UCSD-AML1 (cell line): ENCODE measurements around the gene KIAA1671.

Source experiments
- DNase-seq: peaks from one replicate; lab custom pipeline; 2025; ENCODE audit not compliant: unreplicated experiment; lab: John Stamatoyannopoulos, UW

Gene KIAA1671

DNA sequence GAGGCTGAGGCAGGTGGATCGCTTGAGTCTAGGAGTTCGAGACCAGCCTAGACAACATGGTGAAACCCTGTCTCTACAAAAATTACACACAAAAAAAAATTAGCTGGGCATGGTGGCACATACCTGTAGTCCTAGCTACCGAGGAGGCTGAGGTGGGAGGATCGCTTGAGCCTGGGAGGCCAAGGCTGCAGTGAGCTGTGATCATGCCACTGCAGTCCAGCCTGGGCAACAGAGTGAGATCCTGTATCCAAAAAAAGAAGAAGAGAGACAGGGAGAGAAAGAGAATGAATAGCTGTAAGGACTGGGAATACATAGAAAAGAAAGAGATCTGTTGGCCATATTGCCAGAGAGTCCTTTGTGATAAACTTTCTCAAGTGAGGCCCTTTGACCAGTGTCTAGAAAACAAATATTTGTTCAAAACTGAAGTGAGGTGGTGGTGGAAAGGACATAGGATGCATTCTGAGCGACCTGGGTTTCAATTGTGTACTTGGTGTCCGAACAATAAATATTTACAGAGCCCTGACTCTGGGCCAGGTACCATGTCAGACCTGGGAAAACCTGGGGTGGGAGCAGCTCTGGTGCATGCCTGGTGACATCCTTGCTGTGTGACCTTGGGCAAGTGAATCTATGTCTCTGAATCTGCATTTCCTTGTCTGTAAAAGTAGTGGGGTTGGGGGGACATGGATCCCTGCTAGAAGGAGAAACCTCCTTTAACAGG is 157.5 kb downstream of the KIAA1671 start:
- DNase-seq = no peak

DNA sequence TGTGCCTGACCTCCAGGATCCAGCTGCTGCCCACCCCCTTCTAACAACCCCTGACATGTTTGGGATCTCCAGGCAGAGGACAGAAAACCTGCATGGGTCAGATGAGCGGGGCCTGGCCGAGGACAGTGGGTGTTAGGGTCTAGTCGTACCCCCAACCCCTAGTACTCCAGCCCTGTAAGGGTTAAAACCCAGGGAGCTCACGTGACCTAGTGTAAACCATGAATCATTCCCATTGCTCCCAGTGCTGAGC is 158.0 kb downstream of the KIAA1671 start:
- no peak for DNase-seq

DNA sequence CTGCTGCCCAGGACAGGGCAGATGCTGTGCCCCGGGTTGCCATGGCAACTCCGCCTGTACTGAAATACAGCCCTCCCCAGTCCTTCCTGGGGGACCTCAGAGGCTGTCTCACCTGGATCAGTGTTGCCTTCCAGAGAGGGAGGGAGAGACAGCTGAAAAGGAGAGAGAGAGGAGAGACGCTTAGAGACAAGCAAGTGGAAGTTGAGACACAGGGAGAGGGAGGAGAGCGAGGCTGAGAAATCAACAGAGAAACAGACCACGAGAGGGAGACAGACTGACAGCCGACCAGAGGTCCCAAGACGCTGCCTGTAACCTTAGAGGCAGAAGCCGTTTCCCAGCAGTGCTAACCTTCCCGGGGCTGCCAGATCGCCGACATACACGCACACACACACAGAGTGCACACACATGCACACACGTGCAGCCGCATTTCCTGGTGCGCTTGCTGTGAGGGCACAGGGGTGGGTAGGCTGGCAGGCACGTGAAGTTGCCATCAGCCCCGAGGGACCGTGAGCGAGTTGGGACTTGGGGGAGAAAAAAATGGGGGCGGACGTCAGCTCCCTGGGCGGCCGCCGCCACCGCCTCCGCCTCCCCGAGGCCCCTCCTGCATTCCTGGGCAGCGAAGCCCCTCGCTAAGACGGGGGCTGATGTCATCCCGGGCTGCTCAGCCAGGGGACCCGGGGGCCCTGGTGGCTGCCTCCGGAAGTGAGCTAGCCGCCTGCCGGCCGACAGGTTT is 158.5 kb downstream of the KIAA1671 start:
- DNase-seq = peak; percentile 62

DNA sequence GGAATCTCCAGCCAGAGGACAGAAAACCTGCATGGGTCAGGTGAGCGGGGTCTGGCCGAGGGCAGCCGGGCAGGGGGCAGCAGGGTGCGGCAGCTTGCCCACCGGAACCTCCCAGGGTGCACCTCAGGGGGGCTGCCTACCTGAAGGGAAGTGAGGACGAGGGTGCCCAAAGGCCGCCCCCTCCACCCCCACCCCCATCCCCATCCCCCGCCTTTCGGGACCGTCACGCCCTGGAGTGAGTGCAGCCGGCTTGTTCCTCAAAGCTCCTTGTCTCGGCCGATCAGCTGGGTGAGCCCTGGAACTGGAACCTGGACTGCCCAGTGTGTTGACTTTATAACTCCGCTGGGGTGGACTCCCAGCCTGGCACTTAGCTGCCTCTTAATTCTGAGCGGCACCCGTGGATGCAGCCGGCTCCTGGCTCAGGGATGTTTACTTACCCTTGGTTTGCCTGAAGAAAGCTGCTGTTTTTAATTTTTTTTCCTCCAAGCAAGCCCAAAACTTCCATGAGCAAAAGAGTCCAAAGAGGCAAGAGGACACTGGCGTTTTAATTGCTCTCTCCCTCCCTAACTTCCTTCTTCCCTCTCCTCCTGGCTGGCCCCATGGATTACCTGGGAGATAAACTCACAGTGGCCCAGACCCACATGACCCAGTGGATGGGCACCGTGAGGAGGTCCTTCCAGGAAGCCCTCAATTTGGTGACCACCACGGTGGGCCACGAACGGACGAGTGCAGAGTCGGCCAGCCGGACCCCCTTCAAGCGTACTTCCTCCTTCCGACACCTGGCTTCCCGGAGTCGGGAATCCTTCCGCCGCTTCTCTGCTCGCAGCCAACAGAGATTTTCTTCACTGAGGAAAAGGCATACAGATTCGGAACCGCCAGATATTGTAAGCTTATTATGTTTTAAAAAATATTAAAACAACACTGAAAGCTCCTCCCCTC is 159.3 kb downstream of the KIAA1671 start:
- DNase-seq = no peak

DNA sequence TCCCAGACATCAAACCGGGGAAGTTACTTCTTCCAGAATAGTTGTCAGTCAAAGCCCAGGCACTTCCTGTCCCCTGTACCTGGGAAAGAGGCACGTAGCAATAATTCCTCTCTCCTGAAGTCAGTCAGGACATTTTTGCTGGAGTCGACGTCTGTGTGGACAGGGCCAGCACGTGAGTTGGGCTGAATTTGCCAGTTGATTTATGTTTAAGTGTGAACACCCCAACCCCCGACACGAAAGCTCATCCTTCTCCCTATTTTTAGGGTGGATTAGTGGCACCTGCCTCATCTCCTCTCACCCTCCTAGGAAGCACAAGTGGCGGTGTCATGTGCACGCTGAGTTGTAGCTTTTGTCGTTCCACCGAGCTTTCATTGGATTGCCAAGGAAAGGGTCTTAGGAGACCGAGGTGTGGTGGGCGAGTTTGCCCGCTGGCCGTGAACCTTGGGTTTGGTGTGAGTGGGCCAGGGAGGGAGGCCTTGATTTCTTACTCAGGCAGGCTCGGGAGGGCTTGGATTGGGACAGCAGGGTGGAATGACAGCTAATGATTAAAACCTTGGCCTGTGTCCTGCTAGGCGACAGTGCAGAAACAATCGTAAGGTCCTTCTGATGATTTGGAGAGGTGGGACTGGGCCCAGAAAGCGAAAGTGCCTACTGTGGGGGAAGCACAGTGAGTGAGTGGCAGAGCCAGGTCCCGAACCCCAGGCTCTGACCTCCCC is 160.2 kb downstream of the KIAA1671 start:
- no peak for DNase-seq

DNA sequence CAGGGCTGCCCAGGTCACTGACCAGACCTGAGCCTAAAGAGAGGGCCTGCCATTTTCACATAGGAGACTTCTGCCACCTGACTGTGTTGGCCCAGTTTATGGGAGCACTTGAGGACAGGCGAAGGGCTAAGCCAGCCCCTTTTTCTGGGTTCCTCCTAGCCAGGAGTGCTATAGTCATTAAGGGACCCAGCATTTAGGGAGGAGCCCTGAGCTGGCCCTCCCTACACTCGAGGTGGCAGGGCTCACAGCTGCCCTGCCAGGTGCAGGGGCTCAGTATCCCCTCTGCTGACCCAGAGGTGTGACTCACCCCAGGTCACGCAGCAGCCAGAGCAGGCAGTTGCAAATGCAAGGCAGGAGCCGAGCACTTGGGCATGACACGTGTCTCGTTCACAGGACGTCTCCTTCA is 160.8 kb downstream of the KIAA1671 start:
- DNase-seq = no peak

DNA sequence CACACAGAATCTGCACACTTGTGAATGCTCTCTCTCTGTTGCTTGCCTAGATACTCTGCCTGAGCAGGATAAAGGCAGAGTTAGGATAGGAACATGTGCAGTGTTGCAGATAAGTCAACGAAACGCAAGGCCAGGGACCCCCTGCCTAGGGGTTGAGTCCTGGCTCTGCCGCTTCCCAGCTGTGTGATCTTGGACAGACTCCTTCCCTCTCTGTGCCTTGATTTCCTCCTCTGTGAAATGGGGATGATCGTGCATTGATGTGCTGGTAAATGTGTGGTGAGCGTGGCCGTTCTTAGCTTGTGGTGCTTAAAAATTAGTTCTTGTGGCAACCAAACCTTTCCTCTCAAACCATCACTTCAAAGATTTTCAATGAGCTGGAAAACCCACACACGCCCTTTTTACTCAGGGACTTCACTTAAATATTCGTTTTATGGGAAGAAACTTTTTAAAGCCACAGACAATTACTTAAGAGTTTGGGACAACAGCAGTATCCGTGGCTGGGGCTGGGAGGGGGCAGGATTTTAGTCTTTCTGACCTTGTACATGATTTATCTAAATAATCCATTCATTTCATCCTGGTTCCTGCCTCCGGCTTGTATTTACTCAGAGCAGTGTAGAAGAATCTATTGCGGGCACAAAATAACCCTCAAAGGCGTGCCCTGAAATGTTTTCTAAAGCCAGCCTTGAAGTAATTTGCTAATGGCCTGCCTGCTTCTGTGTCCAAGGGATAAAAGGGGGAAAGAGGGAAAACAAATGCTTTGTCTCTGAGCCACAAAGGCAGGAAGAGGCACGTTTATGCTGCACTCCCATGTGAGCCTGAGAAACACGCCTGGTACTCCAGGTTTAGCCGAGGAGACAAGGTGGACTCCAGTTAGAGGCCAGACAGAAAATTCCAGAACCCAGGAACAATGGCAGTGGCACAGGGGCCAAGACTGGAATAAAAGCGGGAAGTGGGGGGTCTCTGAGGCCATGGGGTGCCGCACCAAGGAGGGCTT is 162.2 kb downstream of the KIAA1671 start:
- no peak for DNase-seq

DNA sequence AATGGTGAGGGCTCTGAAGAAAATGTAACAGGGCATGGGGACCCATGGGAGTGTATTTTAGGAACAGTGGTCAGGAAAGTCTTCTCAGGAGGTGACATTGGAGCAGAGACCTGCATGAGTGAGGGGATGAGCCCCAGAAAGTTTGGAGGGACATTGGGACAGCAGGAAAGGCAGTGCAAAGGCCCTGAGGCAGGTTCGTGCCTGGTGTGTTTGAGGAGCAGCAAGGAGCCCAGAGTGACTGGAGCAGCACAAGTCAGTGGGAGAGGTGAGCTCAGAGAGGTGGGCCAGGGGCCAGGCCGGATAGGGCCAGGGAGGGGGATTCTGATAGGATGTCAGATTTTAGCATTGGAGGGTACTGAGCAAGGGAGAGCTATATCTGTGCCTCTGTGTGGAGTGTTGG is 167.1 kb downstream of the KIAA1671 start:
- no peak for DNase-seq

DNA sequence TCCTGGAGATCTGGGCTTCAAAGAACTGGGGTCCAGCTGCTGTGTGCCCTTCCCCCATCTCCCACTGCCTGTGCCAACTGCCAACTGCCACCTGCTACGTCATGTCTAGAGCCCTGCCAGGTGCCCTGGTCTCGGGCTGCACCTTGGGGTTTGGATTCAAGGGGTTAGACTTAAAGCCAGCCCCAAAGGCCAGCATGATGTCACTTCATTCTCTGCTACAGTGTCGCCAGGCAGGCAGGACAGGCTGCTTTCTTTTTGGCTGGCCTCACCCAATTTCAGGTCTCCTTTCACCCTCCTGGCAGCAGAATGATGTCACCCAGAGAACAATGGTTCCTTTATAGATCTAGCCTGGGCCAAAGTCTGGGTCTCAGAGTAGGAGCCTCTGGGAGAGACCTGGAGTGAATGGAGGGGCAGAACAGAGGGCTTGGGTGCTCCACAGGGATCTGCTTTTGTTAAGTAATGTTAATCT is 167.6 kb downstream of the KIAA1671 start:
- no peak for DNase-seq

DNA sequence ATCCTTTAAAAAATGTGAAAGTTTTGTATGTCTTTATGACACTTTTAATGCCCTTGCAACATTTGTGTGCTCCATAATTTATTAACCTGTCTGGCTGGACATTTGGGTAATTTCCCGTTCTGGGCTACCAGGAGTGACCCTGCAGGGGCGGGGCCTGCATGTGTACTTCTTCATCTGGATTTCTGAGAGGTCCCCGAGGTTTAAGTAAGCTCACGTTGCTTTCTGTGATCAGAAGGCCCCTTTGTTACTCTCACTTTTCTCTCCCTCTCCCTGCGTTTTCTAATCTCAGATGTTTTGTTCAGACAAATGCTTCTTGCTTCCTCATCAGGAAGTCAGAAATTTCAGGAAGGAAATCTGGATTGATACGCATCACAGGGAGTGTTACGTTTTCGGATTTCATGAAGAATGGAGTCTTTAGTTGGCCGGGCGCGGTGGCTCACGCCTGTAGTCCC is 168.3 kb downstream of the KIAA1671 start:
- no peak for DNase-seq

DNA sequence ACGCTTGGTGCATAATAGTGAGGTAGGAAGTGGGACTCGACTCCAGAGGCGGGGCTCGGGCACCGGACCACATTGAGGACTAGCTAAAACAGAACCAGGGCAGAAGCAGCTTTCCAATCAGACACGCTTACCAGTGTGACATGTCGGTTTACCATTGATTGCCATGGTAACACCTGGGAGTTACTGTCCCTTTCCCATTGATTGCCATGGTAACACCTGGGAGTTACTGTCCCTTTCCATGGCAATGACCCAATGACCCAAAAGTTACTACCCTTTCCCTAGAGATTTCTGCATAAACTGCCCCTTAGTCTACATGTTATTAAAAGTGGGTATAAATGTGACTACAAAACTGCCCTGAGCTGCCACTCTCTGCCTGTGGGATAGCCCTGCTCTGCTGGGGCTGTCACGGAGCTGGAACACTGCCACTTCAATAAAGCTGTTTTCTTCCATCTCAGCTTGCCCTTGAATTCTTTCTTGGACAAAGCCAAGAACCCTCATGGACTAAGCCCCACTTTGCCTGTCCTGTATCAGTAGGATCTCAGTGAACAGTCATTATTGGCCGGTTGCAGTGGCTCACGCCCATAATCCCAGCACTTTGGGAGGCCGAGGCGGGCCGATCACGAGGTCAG is 169.7 kb downstream of the KIAA1671 start:
- no peak for DNase-seq

DNA sequence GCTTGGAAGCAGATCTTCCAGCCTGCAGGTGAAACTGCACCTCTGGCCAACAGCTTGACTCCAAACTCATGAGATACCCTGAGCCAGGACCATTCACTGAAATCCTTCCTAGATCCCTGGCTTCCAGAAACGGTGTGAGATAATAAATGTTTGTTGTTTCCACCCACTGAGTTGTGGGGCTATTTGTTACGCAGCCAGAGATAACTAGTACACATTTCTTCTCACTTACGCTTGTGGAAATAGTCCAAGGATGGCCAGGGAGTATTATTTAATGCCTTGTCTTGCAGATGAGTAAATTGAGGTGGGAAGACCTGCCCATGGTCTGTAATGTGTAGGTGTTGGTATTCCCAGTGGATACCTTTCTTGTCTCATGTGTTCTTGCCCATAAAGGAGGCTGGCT is 171.2 kb downstream of the KIAA1671 start:
- no peak for DNase-seq

DNA sequence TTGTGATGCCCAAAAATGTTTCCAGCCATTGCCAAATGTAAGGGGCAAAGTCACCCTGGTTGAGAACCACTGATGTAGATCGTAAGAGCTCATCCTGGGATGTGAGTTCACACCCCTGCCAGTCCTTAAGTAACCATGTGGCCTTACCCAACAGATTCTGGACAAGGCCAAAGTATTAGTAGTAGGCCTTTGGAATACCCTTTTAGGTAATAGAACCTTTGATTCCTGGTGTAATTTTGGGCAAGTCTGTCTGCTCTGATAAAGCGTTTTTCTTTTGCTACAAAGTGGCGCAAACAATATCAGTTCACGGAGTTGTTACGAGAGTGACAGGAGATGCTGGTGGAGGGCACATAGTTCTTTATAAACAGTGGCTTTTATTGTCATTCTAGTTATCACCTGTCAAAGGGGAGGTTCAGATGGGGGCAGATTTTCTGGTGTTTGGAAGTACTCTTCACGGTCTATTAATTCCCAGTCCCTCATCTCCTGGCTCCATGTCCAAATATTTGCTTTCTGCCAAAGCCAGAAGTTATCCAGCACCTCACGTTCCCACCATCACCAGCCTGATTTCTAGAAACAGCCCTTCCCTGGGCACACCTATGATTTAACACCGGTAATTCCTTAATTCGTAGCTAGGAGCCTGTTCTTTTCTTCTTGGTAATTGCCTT is 173.3 kb downstream of the KIAA1671 start:
- DNase-seq = no peak

DNA sequence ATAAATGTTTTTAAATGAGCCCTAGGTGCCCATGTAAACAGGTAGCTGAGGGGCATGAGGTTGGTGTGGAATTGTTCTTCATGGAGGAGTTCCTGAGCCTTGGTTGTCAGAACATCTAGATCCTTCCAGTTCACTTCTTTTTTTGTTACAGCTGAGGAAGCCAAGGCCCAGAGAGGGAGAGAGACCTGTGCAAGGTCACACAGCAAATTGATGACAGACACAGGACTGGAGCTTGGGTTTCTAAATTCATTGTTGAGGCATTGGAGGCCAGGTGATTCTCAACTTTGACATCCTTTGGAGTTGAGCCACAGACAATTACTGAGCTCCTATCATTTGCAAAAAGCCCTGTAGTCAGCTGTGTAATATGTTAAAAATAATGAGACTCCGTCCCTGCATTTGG is 174.0 kb downstream of the KIAA1671 start:
- DNase-seq = no peak

DNA sequence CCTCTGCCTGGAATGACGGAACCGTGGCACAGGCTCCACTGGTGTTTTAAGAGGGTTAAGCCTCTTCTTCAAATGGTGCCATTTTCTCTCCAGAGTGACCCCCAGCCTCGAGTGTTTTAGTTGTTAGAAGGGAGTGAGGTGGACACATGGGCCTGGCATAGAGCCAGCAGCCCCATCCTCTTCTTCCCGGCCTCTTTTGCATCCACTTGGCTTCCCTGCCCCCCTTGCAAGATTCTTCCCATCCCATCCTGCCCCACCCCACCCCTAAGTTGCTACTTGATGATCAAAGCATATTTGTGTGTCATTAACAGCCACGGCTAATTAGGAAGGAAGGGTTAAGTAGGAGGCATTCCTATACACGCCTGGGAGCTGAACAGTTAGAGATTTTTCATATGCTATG is 174.8 kb downstream of the KIAA1671 start:
- DNase-seq = no peak

DNA sequence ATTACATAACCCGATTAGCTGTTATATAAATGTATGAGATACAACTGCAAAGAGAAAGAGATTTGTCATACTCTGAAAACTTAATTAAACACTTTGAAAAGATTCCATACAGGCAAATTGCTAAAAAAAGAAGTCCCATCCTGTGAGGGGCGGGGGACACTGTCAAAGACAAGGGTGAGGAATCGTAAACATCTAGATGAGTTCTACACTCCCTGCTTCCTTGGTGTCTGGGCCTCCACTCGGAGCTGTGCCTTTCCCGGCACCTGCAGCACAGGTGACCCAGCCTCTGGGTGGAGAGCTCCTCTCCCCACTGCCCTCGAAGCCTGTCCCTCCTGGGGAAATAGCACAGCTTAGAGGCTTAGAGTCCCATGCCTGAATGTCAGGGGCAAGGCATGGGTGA is 177.9 kb downstream of the KIAA1671 start:
- no peak for DNase-seq

DNA sequence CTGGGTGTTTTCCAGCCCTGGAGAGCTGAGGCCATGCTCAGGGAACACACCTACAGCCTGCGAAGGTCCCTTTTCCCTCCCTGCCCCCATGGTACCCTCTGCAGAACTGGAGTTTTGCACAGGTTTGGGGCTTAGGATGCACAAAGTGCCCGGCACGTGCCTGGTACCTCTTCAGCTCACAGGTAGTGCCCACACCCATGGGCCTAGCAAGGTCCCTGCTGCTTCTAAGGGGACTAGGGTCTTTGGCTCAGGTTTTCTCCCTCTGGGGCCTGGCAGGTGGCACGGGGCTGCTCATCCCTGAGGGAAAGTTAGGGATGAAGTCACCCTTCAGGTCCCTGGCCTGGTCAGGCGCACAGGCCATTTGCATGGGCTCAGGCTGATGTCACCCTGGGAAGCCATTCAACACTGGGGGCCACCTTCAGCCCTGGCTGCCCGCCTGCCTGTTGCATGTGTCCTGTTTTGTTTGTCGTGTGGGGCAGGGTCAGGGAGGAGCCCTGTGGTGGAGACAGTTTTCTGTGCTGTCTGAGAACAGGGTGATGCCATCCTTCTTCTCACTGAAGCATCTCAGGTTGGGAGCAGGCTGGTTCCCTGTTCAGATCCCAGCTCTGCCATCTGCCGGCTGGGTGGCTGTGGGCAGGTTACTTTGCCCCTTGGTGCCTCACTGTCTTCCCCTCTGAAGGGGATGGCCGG is 178.8 kb downstream of the KIAA1671 start:
- DNase-seq = no peak

DNA sequence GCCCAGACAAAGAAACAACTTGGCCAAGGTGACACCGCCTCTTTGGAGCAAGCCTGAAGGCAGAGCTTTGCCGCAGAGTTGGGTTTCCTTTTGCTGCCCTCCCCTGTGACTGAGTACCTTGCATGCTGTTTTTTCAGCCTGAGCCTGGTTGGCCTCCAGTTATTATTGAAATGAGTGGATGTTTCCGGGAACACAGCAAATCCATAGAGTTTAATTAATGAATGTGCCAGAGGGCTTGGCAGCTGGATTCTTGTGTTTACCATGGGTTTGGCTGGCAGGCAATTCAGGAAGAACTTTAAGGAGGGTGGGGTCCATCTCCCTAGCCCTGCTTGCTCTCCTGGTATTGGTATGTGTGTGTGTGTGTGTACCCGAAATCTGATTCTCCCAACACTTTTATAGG is 181.5 kb downstream of the KIAA1671 start:
- no peak for DNase-seq
